Mesenchymal stem cell (in vitro differentiated cells and primary cell): ENCODE data around the gene MEIS2.

Experiments
- DNase-seq: peaks from one replicate; pipeline ENCODE4 v3.0.0-alpha.2; 2013
- H2AFZ ChIP-seq: one replicate; pipeline ENCODE4 v1.6.1; 2013; ENCODE audit warnings: low read depth, mild to moderate bottlenecking, control low read depth, inconsistent platforms, low read length, moderate library complexity
- H2AK5ac ChIP-seq: 2 replicates; pipeline ENCODE4 v1.6.1; 2013; ENCODE audit warnings: low read length, moderate library complexity, mild to moderate bottlenecking, inconsistent platforms; ENCODE audit not compliant: severe bottlenecking
- H2BK120ac ChIP-seq: one replicate; pipeline ENCODE4 v1.6.1; 2013; ENCODE audit warnings: low read depth, mild to moderate bottlenecking, inconsistent platforms, low read length, moderate library complexity
- H2BK12ac ChIP-seq, 2 experiments: one replicate each; pipeline ENCODE4 v1.6.1; 2013; ENCODE audit warnings: inconsistent platforms in 2 of 2, low read length in 2 of 2, mild to moderate bottlenecking in 2 of 2, moderate library complexity in 2 of 2, control low read depth in 1 of 2
- H2BK15ac ChIP-seq: one replicate; pipeline ENCODE4 v1.6.1; 2013; ENCODE audit warnings: mild to moderate bottlenecking, low read depth, inconsistent platforms; ENCODE audit not compliant: poor library complexity, severe bottlenecking
- H2BK5ac ChIP-seq: 2 replicates; pipeline ENCODE4 v1.6.1; 2013; ENCODE audit warnings: low read depth, mild to moderate bottlenecking, low read length, control low read depth, inconsistent platforms; ENCODE audit not compliant: poor library complexity, severe bottlenecking
- H3K14ac ChIP-seq, 2 experiments: one replicate each; pipeline ENCODE4 v1.6.1; 2013; ENCODE audit warnings: inconsistent platforms in 2 of 2, low read length in 2 of 2, control low read depth in 1 of 2, mild to moderate bottlenecking in 1 of 2, moderate library complexity in 1 of 2
- H3K18ac ChIP-seq, 2 experiments: one replicate each; pipeline ENCODE4 v1.6.1; 2013; ENCODE audit warnings: inconsistent platforms in 2 of 2, low read length in 2 of 2, control low read depth in 1 of 2, low read depth in 1 of 2, mild to moderate bottlenecking in 1 of 2
- H3K23ac ChIP-seq, 2 experiments: one replicate each; pipeline ENCODE4 v1.6.1; 2013; ENCODE audit warnings: inconsistent platforms in 2 of 2, low read length in 2 of 2, mild to moderate bottlenecking in 2 of 2, moderate library complexity in 2 of 2, control low read depth in 1 of 2
- H3K27ac ChIP-seq: 2 replicates; pipeline ENCODE4 v1.5.1; 2013; ENCODE audit warnings: mild to moderate bottlenecking, moderate library complexity, low read length, control low read depth, inconsistent platforms; ENCODE audit not compliant: poor library complexity, severe bottlenecking
- H3K27me3 ChIP-seq, 2 experiments: 2 replicates each; pipeline versions ENCODE4 v1.6.1 to v1.7.0; 2013; ENCODE audit warnings: low read length in 2 of 2, mild to moderate bottlenecking in 2 of 2, moderate library complexity in 2 of 2, control low read depth in 1 of 2, inconsistent platforms in 1 of 2; ENCODE audit not compliant: control insufficient read depth in 1 of 2, insufficient read depth in 1 of 2
- H3K36me3 ChIP-seq, 2 experiments: 2 replicates each; pipeline versions ENCODE4 v1.6.1 to v1.7.0; 2013; ENCODE audit warnings: low read length in 2 of 2, control low read depth in 1 of 2, inconsistent platforms in 1 of 2, low read depth in 1 of 2, mild to moderate bottlenecking in 1 of 2; ENCODE audit not compliant: insufficient read depth in 2 of 2, control insufficient read depth in 1 of 2
- H3K4ac ChIP-seq, 2 experiments: one replicate each; pipeline ENCODE4 v1.6.1; 2013; ENCODE audit warnings: inconsistent platforms in 2 of 2, low read length in 2 of 2, mild to moderate bottlenecking in 2 of 2, moderate library complexity in 2 of 2, control low read depth in 1 of 2, low read depth in 1 of 2
- H3K4me1 ChIP-seq: 2 replicates; pipeline ENCODE4 v1.6.1; 2013; ENCODE audit warnings: low read depth, low read length, control low read depth; ENCODE audit not compliant: control insufficient read depth, insufficient read depth
- H3K4me2 ChIP-seq: 2 replicates; pipeline ENCODE4 v1.6.1; 2013; ENCODE audit warnings: low read length, mild to moderate bottlenecking, inconsistent platforms; ENCODE audit not compliant: poor library complexity, severe bottlenecking
- H3K4me3 ChIP-seq, 2 experiments: 2 replicates each; pipeline versions ENCODE4 v1.5.1 to v1.7.0; 2013; ENCODE audit warnings: low read length in 2 of 2, mild to moderate bottlenecking in 2 of 2, control low read depth in 1 of 2, low read depth in 1 of 2; ENCODE audit not compliant: insufficient read depth in 1 of 2
- H3K79me1 ChIP-seq: replicated peaks from 2 replicates; pipeline ENCODE4 v1.6.1; 2013; ENCODE audit warnings: mild to moderate bottlenecking, control low read depth, low read length, inconsistent platforms; ENCODE audit not compliant: poor library complexity, severe bottlenecking
- H3K9ac ChIP-seq: 2 replicates; pipeline ENCODE4 v1.7.0; 2013; ENCODE audit warnings: mild to moderate bottlenecking, low read length, moderate library complexity
- H3K9me3 ChIP-seq: 2 replicates; pipeline ENCODE4 v1.7.0; 2013; ENCODE audit warnings: mild to moderate bottlenecking, low read length; ENCODE audit not compliant: control insufficient read depth
- H4K8ac ChIP-seq: one replicate; pipeline ENCODE4 v1.6.1; 2013; ENCODE audit warnings: inconsistent platforms, mild to moderate bottlenecking, low read length, moderate library complexity
- H4K91ac ChIP-seq: one replicate; pipeline ENCODE4 v1.6.1; 2013; ENCODE audit warnings: mild to moderate bottlenecking, low read length, inconsistent platforms
- WGBS: methylation state at CpG from one replicate; pipeline ENCODE4 v1.1.7; 2013; ENCODE audit warnings: mixed read lengths; 5-methylcytosine and 5-hydroxymethylcytosine counted together

The MEIS2 gene

GRCh38 chr15:36944442-36944841, 155.9 kb downstream of the MEIS2 start:
- Histone ChIP-seq H3K23ac (no peak overlapping the region), H4K8ac (no peak overlapping the region), H2BK5ac (no peak overlapping the region), H3K9me3 (no peaks in the 10 kb centered on the region), H2AFZ (no peak overlapping the region), H3K14ac (no peak overlapping the region), H3K4ac (no peak overlapping the region), H3K27ac (no peak overlapping the region), H4K91ac (no peak overlapping the region), H2BK12ac (no peak overlapping the region), H3K36me3 (peaks cover 0 to 80% of the 10 kb centered on the region in 2 experiments), H3K18ac (no peak overlapping the region), H3K4me3 (no peak overlapping the region), H3K27me3 (no peaks in the 10 kb centered on the region), H2BK120ac (no peak overlapping the region), H2AK5ac (no peak overlapping the region), H3K9ac (no peak overlapping the region), H2BK15ac (no peak overlapping the region), H3K4me1 (no peaks in the 10 kb centered on the region), H3K79me1 (no peaks in the 10 kb centered on the region), H3K4me2 (no peak overlapping the region)
- DNase-seq: no peak
- 86% methylated on average over 6 of the region's 6 CpGs for WGBS

GRCh38 chr15:36943508-36944361, 156.6 kb downstream of the MEIS2 start:
- Histone ChIP-seq H4K91ac (no peak overlapping the region), H3K9me3 (no peaks in the 10 kb centered on the region), H3K4me1 (no peaks in the 10 kb centered on the region), H3K27ac (no peak overlapping the region), H3K4me2 (no peak overlapping the region), H3K4me3 (no peak overlapping the region), H3K79me1 (peaks cover 2% of the 10 kb centered on the region), H3K23ac (no peak overlapping the region), H4K8ac (no peak overlapping the region), H3K14ac (no peak overlapping the region), H2BK15ac (no peak overlapping the region), H3K36me3 (peaks cover 0 to 80% of the 10 kb centered on the region in 2 experiments), H2AFZ (no peak overlapping the region), H2BK120ac (no peak overlapping the region), H2BK12ac (no peak overlapping the region), H2AK5ac (no peak overlapping the region), H3K27me3 (no peaks in the 10 kb centered on the region), H2BK5ac (no peak overlapping the region), H3K4ac (peak overlapping the region in 1 of 2 experiments; percentile 30), H3K9ac (no peak overlapping the region), H3K18ac (no peak overlapping the region)
- no peak for DNase-seq
- WGBS: 98% methylated on average over 3 of the region's 6 CpGs

DNA sequence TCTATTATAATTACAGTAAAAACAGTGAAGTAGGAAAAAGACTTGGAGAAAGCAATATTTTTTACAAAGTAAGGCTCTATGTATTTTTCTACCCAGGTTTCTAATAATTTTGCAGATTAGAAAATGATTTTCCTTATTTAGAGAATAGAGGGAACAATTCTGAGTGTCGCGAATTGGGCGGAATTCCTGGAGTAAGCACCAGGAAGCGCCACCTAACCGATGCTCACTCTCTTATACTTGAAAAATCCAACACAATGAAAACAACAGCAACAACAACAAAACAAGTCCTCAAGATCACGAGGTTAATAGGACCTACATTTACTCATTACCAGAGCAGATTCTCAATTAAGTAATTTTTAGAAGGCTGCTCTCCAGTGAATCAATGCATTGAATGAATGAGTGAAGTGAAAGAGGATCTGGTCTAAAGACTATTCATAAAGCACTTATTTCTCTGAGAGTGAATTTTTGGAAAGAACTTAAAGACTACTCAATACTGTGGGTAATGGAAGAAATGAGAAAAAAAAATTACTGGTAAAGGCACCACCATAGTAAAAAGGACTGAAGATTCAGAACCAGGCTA, 158.0 kb downstream of the MEIS2 start:
- H3K4me2 ChIP-seq: no peak overlapping the region
- H3K14ac ChIP-seq: no peak overlapping the region
- no peaks in the 10 kb centered on the region for H3K9me3 ChIP-seq
- no peak overlapping the region for H3K9ac ChIP-seq
- no peak overlapping the region for H2BK120ac ChIP-seq
- no peak overlapping the region for H2AFZ ChIP-seq
- H3K18ac ChIP-seq: no peak overlapping the region
- no peaks in the 10 kb centered on the region for H3K4me1 ChIP-seq
- no peak overlapping the region for H3K4me3 ChIP-seq
- no peak overlapping the region for H4K8ac ChIP-seq
- peaks cover 0 to 66% of the 10 kb centered on the region in 2 experiments for H3K36me3 ChIP-seq
- no peak overlapping the region for H2BK15ac ChIP-seq
- no peak overlapping the region for H3K27ac ChIP-seq
- no peak overlapping the region for H3K23ac ChIP-seq
- no peak for DNase-seq
- peaks cover 6% of the 10 kb centered on the region for H3K79me1 ChIP-seq
- no peak overlapping the region for H3K4ac ChIP-seq
- no peak overlapping the region for H2BK5ac ChIP-seq
- 83% methylated on average over 5 of the region's 6 CpGs for WGBS
- no peak overlapping the region for H2BK12ac ChIP-seq
- H2AK5ac ChIP-seq: no peak overlapping the region
- no peak overlapping the region for H4K91ac ChIP-seq
- H3K27me3 ChIP-seq: no peaks in the 10 kb centered on the region

- H3K4me1 ChIP-seq: no peaks in the 10 kb centered on the region
- DNase-seq: no peak
- no peak overlapping the region for H2BK15ac ChIP-seq
- H3K18ac ChIP-seq: no peak overlapping the region
- no peak overlapping the region for H3K9ac ChIP-seq
- H3K4ac ChIP-seq: no peak overlapping the region
- H3K9me3 ChIP-seq: no peaks in the 10 kb centered on the region
- H3K27me3 ChIP-seq: no peaks in the 10 kb centered on the region
- no peak overlapping the region for H2AFZ ChIP-seq
- H4K8ac ChIP-seq: no peak overlapping the region
- H2AK5ac ChIP-seq: no peak overlapping the region
- no peak overlapping the region for H2BK120ac ChIP-seq
- H3K79me1 ChIP-seq: peaks cover 6% of the 10 kb centered on the region
- no peak overlapping the region for H3K4me3 ChIP-seq
- H2BK12ac ChIP-seq: no peak overlapping the region
- no peak overlapping the region for H3K27ac ChIP-seq
- H2BK5ac ChIP-seq: no peak overlapping the region
- H3K14ac ChIP-seq: no peak overlapping the region
- H3K23ac ChIP-seq: no peak overlapping the region
- peaks cover 0 to 61% of the 10 kb centered on the region in 2 experiments for H3K36me3 ChIP-seq
- no CpG with 5 or more reads among the region's 4 CpGs for WGBS
- no peak overlapping the region for H4K91ac ChIP-seq
- H3K4me2 ChIP-seq: no peak overlapping the region
These were observed 158.6 kb downstream of the MEIS2 start for GRCh38 chr15:36941798-36942197.
